ENCODE measurements around the gene JUN.

Gene JUN

GRCh38 chr1:58783993-58784757 lies at the start of gene JUN:
TSS of gene JUN (minus strand) at chr1:58784047. CDS start at chr1:58783070, 977 bp downstream.
- Histone ChIP-seq H3K4me3 (ENCODE audit: low read depth, low read length) (peak within 1 kb of the TSS; percentile 91), H3K9me3 (ENCODE audit: control insufficient read depth, insufficient read depth, low read depth, low read length) (no peaks in the 10 kb centered on the region), H3K4me1 (ENCODE audit: control insufficient read depth, insufficient read depth, low read length) (peaks cover 9% of the 10 kb centered on the region), H3K27ac (ENCODE audit: extremely low read depth, low read depth, low read length) (peak within 1 kb of the TSS; percentile 98), H3K36me3 (ENCODE audit: control insufficient read depth in 2 of 2, insufficient read depth in 1 of 2, low read length in 2 of 2) (peaks cover 0 to 18% of the 10 kb centered on the region in 2 experiments; a peak in 1 of 3 replicates)
- POLR2A ChIA-PET: interaction anchor here (0.5 to 2.8 kb wide), 54 partner anchors 11 to 1030 kb away, joined by 3 to 20 read pairs (median 4); partner anchors contain the start of genes FGGY and HOOK1
- CTCF ChIA-PET: interaction anchor here (0.5 to 1.4 kb wide), 4 partner anchors 23 to 132 kb away, joined by 3 to 6 read pairs (median 4); no protein-coding TSS in a partner anchor
- TF ChIP-seq GLI4 (tag by site-specific recombination; IDR thresholded peaks at IDR 0.05) (0 out of 2 replicates have a peak, but pooled peaks have one; percentile 10), ZNF221 (tag by site-specific recombination; IDR thresholded peaks at IDR 0.05; ENCODE audit: borderline replicate concordance) (no peak), ZNF785 (tag by site-specific recombination; IDR thresholded peaks at IDR 0.05) (no peak), ZNF184 (tag by site-specific recombination; IDR thresholded peaks at IDR 0.05) (peak; percentile 55), ZNF621 (tag by site-specific recombination; IDR thresholded peaks at IDR 0.05) (no peak), PBX3 (CRISPR knock-in tag; IDR thresholded peaks at IDR 0.05) (no peak), ZNF133 (tag by site-specific recombination; IDR thresholded peaks at IDR 0.05) (no peak), ZNF266 (tag by site-specific recombination; IDR thresholded peaks at IDR 0.05; ENCODE audit: low read depth) (no peak), ZNF658 (tag by site-specific recombination; IDR thresholded peaks at IDR 0.05) (no peak), ZNF549 (tag by site-specific recombination; IDR thresholded peaks at IDR 0.05) (no peak), ZBTB11 (tag by site-specific recombination; conservative IDR thresholded peaks at IDR 0.05; ENCODE audit: low read depth) (peak; percentile 66), ZNF560 (tag by site-specific recombination; IDR thresholded peaks at IDR 0.05; ENCODE audit: borderline replicate concordance) (no peak), ZNF561 (tag by site-specific recombination; IDR thresholded peaks at IDR 0.05; ENCODE audit: borderline replicate concordance) (peak; percentile 70), SP3 (tag by site-specific recombination; IDR thresholded peaks at IDR 0.05) (peak; percentile 81), KLF9 (tag by site-specific recombination; IDR thresholded peaks at IDR 0.05; ENCODE audit: low read depth) (peak; percentile 79), TCF7L2 (IDR thresholded peaks at IDR 0.05; ENCODE audit: borderline replicate concordance, low read depth, low read length) (0 out of 2 replicates have a peak, but pooled peaks have one; percentile 20), ZNF292 (tag by site-specific recombination; IDR thresholded peaks at IDR 0.05; ENCODE audit: borderline replicate concordance, low read depth) (no peak), ZNF501 (tag by site-specific recombination; IDR thresholded peaks at IDR 0.05) (peak; percentile 82), ZNF114 (tag by site-specific recombination; IDR thresholded peaks at IDR 0.05) (no peak), ZNF239 (tag by site-specific recombination; IDR thresholded peaks at IDR 0.05) (peak; percentile 46; the same call in 1 of the 2 replicates), ZNF416 (tag by site-specific recombination; IDR thresholded peaks at IDR 0.05) (no peak), ZNF473 (tag by site-specific recombination; IDR thresholded peaks at IDR 0.05) (no peak), ZFP41 (tag by site-specific recombination; IDR thresholded peaks at IDR 0.05; ENCODE audit: borderline replicate concordance) (no peak), ZNF48 (tag by site-specific recombination; IDR thresholded peaks at IDR 0.05) (no peak), ELK4 (IDR thresholded peaks at IDR 0.05; ENCODE audit: borderline replicate concordance, low read depth, low read length) (peak; percentile 65; the same call in 1 of the 2 replicates), ZBTB20 (tag by site-specific recombination; IDR thresholded peaks at IDR 0.05) (peak; percentile 60; the same call in 1 of the 2 replicates), ZSCAN23 (tag by site-specific recombination; IDR thresholded peaks at IDR 0.05) (no peak), SETDB1 (IDR thresholded peaks at IDR 0.05; ENCODE audit: insufficient read length, low read length) (no peak), ZBTB10 (tag by site-specific recombination; IDR thresholded peaks at IDR 0.05) (peak; percentile 61; the same call in 1 of the 2 replicates), ZNF324 (tag by site-specific recombination; IDR thresholded peaks at IDR 0.05) (no peak; the same call in 1 of the 2 replicates)
